NCI-H1048 (cell line): ENCODE data around the gene GRAP2.

Source experiments
- DNase-seq: peaks from one replicate; lab custom pipeline; 2025; lab: John Stamatoyannopoulos, UW

The GRAP2 gene

DNA sequence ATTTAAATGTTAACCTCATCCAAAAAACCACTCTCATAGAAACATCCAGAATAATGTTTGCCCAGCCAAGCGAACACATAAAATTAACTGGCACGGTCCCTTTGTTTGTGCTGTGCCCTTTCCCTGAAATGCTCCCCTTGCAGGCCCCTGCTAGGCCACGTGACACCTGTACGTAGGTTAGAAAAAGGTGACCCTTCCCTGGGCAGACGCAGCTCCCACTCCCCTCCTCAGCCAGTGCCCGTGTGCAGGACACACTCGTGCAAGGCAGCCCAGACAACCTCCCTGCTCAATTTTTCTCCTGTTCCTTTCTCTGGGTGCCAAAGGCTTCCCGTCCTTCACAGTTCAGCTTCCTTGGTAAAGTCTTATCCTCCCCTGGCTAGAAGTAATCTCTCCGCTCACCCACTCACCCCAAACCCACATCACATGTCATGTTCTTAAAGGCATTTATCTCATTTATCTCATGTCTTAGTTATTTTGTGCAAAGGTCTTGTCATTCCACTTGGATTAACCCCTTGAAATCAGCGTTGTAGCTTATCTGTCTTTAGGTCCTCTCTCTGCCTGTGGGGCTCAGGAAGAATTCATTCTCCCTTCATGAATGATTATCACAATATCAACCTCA, 114.6 kb downstream of the GRAP2 start:
- DNase-seq, result no peak

DNA sequence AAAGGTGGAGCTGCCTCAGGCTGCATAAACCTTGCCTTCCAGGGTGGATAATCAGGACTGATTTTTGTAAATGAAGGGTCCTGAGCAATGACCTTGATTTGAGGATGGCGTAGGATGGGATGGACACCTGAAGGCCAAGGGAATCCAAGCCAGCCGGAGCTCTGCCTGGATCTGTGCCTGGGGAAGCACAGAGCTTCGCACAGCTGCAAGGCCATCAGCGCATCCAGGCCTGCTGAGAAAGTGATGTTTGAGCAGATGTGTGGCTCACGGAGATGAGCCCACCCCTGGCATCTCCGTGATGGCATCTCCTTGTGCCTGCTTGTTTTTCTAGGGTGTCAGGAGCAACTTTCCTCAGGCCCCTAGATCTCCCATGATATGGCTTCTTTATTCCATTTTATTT, 117.2 kb downstream of the GRAP2 start:
- no peak for DNase-seq

DNA sequence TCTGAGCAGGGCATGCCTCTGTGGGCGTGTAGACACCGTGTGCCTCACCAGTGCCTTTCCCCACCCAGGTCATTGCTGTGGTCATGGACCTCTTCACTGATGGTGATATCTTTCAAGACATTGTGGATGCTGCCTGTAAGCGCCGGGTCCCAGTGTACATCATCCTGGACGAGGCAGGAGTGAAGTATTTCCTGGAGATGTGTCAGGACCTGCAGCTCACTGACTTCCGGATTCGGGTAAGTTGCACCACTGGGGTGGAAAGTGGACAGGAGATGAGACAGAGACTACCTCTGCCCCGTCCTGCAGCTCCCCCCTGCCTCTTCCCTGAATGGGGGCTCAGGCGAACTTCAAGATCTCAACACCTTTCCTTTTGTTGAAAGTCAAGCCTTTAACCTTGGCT, 118.2 kb downstream of the GRAP2 start:
- no peak for DNase-seq

GRCh38 chr22:40020956-40021355, 120.1 kb downstream of the GRAP2 start:
- DNase-seq, result no peak

DNA sequence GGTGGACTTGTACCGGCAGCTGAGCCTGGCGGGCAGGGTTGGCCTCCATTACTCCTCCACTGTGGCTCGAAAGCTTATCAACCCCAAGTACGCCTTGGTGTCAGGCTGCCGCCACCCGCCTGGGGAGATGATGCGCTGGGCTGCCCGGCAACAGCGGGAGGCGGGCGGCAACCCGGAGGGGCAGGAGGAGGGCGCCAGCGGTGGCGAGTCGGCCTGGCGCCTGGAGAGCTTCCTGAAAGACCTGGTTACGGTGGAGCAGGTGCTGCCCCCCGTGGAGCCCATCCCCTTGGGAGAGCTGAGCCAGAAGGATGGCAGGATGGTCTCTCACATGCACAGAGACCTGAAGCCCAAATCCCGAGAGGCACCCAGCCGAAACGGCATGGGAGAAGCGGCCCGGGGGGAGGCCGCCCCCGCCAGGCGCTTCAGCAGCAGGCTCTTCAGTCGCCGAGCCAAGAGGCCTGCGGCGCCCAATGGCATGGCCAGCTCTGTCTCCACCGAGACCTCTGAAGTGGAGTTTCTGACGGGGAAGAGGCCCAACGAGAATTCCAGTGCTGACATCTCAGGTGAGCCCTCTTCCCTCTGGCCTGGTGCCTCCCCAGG, 120.6 kb downstream of the GRAP2 start:
- DNase-seq, result no peak

DNA sequence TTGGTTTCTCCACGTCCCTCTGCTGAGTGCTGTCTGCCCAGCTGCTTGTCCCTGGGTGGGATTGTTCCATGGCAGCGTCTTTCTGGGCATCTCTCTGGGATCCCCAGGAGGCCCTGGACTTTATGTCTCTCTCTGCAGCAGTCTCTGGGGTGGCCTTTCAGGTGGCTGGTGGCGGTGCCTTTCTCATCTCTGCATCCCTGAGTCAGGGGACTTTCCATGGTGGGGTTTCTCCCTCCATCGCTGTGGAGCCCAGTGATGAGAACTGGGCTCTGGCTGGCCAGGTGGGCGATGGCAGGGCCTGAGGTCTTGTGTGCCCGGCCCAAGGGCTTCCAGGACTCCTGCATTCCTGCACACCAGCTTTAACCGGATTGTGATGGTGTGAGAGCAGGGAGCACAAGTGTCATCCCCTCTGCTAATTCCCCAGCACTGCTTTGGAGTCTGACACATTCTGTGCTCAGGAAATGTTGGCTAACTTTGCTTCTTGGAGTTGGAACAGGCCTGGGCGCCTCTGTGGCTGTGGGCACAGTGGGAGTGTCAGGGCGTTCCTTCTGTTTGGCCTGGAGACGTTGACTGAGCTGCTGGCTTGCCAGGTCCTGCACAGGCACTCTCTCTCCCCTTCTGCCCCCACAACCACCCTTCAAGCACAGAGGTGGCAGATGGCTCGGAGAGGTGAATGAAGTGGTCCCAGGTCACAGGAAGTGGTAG, 121.8 kb downstream of the GRAP2 start:
- no peak for DNase-seq
